ENCODE results near the gene CHTF18.
"Not testable (repeated sequence)": the region's sequence is repeated elsewhere in the genome, so short reads cannot be mapped to it uniquely, and the experiment has no call there.

CHTF18 gene

DNA sequence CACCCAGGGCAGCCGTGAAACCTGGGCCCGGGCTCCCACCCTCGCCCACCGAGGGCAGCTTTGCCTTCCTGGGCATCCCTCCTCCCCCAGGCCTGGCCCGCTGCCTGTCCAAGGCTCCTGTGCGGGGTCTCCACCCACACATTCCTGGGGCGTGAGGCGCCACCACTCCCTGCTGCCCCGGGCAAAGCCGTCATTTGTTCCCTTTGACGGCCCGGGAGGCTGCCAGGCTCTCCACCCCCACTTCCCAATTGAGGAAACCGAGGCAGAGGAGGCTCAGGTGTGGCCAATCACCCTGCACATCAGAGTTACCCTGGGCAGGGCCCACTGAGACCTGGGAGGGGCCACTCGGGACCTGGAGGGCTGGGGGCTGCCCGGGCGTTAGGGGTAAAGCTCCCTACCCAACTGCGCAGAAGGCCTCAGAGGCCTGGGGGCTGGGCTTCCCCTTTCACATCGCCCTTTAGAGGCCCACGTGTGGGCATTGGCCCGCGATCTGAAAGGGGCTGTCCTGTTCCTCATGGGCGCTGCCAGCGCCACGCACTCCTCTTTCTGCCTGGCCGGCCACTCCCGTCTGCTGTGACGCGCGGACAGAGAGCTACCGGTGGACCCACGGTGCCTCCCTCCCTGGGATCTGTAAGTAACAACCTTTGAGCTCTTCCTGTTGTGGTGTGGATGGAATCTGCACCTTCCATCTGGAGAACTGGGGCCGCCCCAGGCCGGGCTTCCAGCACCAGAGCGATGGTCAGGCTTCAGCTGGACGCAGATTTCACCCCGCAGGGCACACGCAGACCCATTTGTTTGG lies 27.7 kb upstream of the CHTF18 start, which contains the start of gene MSLN:
MSLN (plus strand) TSS at position 190 of the 799 bp plus-strand sequence. CDS start 1,947 bp downstream, outside the sequence.
- DNase-seq, result no peak

DNA sequence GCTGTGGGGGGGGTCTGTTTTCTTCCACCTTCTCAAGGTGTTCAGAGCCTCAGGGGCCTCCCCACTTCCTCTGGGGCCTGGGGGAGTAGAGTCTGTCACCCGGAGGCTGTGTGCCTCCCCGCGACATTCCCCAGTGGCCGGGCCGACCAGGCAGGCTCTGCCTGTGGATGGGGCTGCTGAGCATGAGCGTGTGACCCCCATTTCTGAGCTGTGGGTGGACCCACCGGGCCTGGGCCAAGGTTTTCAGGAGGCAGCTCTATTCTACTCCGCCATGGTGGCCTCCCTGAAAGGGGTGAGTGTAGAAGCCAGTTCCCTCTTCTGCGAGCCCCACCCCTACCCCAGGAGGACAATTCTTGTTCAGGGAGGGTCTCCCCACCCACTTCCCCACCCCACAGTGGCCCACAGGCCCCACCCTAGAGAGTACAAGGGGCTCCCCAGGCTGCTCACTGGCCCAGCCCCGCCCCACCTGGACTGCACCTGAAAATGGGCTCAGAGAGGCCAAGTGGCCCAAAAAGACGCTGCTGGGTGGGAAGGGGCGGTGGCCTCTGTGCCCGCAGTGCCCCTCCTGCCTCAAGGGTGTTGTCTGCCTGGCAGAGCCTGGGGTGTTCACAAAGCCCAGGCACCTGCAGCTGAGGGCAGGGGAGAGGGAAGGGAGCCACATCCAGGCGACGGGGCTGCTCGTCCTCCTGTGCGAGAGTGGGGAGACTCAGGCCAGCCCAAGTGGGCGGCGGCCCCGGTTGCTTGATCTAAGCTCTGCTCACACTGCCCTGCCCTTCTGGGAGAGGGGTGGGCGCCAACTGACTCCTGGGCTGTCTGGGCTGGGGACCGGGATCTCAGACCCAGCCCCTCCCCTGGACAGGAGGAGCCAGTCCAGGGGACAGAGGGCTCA lies 26.6 kb upstream of the CHTF18 start:
- no peak for DNase-seq

DNA sequence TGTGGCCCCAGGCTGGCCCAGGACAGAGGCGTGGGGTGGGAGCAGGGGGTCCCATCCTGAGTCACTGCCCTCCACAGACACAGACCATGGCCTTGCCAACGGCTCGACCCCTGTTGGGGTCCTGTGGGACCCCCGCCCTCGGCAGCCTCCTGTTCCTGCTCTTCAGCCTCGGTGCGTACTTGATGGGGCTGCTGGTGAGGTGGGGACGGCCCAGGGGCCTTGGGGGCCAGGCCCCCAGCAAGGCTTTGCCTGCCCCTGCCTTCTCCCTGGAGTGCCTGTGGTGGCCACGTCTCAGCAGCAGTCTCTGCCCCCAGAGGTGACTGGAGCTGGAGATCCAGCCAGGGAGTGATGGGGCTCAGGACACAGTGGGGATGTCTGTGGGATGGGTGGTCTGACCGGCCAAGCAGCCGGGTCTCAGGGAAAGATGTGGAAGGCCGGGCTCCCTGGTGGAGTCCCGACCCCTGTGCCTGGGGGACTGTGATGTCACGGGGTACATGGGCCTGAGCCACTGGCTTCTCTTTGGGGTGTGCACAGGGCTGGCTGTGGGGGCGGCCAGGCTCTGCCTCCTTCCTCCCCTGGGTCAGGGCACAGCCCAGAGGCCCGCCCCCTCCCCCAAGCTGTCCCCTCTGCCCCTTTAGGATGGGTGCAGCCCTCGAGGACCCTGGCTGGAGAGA lies 25.7 kb upstream of the CHTF18 start:
- DNase-seq, result no peak

DNA sequence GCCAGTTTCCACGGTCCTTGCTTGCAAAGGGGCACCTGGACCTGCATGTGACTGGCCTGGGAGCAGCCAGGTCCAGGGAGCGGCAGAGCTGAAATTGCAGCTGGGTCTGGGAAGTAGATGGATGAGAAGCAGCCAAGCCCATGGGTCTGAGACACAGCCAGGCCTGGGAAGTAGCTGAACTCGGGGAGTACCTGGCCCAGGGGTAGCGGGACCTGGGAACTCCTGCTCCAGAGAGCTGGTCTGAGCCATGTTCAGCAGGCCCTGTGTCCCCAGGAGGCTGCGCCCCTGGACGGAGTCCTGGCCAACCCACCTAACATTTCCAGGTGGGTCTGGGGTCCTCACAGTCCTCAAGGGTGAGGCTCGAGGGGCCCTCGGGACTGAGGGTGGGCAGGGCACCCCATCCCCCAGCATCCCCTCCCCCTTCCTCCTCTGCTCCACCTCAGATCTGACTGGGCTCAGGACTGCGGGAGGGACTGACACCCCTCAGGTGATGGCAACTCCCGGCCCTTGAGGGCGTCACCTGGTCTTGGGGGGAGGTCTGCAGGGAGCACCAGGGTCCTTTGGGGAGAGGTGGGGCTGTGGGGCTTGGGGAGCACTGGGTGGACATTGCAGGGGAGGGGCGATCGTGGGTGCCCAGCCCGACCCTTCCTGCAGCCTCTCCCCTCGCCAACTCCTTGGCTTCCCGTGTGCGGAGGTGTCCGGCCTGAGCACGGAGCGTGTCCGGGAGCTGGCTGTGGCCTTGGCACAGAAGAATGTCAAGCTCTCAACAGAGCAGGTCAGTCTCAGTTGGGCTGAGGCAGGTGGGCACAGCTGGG lies 24.8 kb upstream of the CHTF18 start:
- DNase-seq, result no peak

DNA sequence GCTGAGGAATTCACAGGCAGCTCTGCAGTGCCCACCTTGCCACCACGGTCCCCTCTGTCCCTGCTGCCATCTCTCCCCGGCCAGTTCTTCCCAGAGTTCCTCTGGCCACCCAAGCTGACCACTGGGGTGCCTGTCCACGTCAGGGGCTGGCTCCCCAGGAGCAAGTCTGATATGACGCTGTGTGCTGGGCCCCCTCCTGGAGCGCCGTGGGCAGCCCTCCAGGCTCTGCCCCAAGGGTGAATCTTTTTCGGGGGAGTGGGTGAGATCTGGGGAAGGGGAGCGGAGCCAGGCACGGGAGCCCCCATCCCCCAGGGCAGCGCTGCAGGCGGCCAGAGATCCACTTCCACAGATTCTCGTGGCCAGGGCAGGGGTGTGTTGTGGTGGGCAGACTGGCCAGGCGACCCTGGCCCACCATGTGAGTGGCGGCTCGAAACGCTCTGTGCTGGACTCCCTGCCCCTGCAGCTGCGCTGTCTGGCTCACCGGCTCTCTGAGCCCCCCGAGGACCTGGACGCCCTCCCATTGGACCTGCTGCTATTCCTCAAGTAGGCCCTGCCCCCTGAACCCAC lies 24.2 kb upstream of the CHTF18 start:
- no peak for DNase-seq

DNA sequence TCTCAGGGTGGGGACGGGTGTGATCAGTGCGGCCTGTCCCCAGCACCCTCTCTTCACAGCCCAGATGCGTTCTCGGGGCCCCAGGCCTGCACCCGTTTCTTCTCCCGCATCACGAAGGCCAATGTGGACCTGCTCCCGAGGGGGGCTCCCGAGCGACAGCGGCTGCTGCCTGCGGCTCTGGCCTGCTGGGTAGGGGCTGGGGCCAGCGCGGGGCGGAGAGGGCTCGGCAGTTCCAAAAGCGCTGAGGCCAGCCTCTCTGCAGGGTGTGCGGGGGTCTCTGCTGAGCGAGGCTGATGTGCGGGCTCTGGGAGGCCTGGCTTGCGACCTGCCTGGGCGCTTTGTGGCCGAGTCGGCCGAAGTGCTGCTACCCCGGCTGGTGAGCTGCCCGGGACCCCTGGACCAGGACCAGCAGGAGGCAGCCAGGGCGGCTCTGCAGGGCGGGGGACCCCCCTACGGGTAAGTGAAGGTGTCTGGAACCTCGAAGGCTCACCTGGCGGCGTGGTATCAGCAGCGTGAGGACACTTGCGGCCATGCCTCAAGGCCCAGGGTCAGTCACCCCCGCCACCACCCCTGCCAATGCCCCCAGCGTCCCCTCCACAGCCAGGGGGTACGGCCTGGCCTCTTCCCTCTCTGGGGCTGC lies 23.5 kb upstream of the CHTF18 start:
- DNase-seq, result no peak

DNA sequence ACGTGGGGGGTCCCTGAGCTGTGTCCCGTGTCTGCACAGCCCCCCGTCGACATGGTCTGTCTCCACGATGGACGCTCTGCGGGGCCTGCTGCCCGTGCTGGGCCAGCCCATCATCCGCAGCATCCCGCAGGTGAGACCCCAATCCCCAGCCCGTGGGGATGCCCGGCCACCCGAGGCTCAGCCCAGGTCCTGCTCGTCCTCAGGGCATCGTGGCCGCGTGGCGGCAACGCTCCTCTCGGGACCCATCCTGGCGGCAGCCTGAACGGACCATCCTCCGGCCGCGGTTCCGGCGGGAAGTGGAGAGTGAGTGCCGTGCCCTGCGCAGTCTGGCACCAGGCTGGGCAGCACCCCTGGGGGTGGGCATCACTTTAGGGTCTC lies 22.9 kb upstream of the CHTF18 start:
- no peak for DNase-seq

DNA sequence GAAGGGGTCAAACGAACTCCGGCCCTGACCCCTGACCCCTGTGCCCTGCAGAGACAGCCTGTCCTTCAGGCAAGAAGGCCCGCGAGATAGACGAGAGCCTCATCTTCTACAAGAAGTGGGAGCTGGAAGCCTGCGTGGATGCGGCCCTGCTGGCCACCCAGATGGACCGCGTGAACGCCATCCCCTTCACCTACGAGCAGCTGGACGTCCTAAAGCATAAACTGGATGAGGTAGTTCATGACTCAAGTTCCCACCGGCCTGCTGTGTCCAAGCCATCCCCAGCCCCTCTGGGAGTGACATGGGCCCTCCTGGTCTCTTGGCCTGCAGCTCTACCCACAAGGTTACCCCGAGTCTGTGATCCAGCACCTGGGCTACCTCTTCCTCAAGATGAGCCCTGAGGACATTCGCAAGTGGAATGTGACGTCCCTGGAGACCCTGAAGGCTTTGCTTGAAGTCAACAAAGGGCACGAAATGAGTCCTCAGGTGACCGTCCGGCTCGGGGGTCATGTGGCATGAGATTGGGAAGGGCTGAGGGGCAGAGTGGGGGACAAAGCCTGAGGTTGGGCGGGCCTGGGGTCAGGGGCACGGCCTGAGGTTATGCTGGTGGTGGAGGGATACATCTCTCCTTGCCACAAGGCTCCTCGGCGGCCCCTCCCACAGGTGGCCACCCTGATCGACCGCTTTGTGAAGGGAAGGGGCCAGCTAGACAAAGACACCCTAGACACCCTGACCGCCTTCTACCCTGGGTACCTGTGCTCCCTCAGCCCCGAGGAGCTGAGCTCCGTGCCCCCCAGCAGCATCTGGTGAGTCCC lies 22.2 kb upstream of the CHTF18 start:
- no peak for DNase-seq

DNA sequence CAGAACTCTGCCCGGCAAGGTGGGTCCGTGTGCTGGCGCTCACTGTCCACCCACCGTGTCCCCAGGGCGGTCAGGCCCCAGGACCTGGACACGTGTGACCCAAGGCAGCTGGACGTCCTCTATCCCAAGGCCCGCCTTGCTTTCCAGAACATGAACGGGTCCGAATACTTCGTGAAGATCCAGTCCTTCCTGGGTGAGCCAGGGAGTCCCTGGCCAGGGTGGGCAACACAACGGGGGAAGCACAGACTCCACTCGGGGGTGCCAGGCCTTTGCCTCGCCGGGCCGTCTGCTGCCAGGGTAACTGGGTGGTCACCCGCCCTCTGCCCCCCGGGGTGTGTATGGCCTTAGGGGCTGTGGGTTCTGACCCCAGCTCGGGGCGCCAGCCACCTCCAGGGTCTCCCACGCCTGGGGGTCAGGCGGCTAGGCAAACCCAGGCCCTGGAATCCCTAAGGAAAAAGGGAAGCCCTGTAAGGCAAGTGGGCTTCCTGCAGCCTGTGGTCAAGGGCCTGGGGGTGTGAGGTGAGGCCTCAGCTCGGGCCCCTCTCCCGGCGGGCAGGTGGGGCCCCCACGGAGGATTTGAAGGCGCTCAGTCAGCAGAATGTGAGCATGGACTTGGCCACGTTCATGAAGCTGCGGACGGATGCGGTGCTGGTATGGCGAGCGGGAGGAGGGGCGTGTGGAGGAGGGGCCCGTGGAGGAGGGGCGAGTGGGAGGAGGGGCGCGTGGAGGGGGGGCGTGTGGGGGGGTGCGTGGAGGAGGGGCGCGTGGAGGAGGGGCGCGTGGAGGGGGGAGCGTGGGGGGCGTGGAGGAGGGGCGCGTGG lies 21.4 kb upstream of the CHTF18 start:
- no peak for DNase-seq

DNA sequence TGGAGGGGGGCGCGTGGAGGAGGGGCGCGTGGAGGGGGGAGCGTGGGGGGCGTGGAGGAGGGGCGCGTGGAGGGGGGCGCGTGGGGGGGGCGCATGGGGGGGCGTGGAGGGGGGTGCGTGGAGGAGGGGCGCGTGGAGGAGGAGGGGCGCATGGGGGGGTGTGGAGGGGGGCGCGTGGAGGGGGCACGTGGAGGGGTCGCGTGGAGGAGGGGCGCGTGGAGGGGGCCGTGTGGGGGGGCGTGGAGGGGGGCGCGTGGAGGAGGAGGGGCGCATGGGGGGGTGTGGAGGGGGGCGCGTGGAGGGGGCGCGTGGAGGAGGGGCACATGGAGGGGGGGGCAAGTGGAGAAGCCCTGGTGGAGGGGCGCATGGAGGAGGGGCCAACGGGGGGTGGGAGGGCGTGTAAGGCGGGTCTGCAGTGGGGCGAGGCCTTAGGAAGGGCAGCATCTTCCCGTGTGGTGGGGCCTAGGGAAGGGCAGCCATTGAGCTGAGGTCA lies 20.6 kb upstream of the CHTF18 start:
- no peak for DNase-seq

DNA sequence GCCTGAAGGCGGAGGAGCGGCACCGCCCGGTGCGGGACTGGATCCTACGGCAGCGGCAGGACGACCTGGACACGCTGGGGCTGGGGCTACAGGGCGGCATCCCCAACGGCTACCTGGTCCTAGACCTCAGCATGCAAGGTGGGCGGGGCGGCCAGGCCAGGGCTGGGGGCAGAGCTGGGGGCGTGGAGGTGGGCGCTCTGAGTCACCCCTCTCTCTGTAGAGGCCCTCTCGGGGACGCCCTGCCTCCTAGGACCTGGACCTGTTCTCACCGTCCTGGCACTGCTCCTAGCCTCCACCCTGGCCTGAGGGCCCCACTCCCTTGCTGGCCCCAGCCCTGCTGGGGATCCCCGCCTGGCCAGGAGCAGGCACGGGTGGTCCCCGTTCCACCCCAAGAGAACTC lies 20.0 kb upstream of the CHTF18 start:
- no peak for DNase-seq

DNA sequence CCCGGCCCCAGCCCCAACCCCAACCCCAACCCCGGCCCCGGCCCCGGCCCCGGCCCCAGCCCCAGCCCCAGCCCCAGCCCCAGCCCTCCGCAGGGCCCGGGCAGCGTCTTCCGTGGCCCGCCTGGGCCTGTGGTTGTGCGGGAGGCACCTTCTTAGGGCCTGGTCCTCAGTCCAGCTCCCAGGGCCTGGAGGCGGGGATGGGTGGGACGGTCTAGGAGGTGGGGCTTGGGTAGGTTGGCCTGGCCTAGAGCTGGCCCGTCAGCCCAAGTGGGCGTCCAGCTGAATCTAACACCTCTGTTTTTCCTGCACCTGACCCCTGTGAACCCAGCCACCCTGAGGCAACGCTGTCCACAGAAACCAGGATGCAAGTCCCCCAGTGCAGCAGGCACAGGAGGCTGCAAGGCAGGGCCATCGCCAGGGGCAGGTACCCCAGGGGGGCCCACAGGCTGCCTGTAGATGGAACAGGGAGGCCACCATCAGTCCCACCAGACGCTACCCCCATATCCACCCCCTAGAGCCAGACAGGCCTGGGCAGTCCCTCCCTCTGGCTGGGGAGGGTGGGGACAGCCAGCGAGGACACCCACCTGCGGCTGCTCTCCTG lies 19.1 kb upstream of the CHTF18 start:
- DNase-seq, result no peak

DNA sequence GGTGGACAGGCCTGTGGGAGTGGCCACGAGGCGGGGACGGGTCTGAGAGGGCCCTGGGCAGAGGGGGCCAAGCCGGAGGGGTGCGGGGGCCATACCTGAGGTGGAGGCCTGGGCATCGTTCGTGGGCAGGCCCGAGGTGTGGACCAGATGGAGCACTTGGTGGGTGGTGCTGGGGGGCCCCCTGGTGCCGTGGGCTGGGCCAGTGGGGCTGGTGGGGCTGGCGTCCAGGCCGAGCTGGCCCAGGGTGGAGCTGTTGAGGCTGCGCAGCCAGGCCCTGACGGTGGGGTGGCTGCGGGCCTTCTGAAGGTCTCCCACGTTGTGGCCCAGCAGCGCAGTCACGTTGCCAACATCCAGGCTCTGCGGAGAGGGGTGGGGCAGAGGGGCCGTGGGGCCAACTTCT lies 18.5 kb upstream of the CHTF18 start:
- DNase-seq, result no peak

DNA sequence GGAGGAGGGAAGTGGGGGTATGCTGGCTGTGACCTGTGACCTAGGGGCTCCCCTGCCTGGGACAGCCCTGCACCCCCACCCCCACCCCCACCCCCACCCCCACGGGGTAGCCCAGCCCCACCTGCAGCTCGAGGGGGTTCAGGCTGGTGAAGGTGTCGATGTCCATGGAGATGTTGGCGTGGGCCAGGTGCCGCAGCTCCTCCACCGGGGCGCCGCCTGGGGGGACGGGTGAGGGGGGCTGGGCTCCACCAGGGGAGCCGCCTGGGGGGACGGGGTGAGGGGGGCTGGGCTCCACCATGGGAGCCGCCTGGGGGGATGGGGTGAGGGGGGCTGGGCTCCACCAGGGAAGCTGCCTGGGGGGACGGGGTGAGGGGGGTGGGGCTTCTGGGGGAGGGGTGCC lies 18.0 kb upstream of the CHTF18 start:
- DNase-seq, result no peak

DNA sequence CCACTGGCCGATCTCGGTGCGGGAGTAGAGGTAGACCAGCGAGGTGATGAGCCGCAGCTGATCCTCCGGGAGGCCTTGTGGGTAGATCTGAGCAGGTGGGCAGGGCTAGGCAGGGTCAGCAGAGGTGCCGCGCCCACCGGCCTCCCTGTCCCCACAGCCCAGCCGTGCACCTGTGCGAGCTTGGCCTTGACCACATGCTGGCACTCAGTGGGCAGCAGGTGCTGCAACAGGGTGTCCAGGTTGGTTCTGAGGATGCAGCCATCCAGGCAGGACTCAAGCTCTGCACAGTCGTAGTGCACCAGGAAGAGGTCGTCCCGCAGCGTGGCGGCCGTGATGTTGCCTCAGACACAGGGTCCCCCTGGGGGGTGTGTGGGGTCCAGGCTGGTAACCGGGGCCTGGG lies 15.5 kb upstream of the CHTF18 start:
- DNase-seq, result no peak

DNA sequence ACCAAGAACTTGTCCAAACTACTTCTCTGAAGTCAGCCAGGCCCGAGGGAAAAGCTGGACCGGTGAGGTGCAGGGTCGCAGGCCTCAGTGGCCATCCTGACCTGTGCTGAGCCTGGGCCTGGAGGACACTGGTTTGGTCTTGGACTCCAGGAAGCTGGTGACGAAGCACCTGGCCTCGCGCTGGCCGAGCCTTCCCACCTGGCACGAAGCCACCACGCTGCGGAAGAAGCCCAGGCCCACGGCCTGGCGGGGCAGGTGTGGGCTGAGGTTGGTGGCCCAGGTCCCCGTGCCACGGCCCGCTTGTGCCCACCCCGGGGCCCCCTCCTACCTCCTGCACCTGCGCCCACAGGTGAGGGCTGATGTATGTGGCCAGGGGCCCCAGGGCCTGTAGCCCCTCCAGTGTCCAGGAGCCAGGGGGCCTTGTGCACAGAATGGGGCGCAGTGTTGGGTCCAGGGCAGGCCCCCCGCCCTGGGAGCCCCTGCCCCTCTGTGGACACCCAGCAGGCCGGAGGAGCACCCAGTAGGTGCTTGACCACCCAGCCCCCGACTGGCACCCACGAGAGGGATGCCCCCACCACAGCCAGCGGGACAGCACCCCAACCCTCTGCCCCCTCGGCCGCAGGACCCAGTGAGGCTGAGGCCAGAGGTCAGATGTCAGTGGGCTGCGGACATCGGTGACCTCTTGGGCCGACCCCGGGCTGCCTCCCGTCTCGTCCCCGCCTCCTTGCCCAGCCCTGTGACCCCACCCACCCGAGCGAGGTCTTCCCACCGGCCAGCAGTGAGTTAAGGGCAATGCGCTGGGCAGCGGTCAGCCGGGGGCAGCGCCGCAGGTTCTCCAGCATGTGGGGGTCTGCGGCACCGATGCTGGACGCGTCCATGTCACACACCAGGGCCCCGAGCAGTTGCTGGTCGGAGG lies 14.1 kb upstream of the CHTF18 start:
- no peak for DNase-seq

DNA sequence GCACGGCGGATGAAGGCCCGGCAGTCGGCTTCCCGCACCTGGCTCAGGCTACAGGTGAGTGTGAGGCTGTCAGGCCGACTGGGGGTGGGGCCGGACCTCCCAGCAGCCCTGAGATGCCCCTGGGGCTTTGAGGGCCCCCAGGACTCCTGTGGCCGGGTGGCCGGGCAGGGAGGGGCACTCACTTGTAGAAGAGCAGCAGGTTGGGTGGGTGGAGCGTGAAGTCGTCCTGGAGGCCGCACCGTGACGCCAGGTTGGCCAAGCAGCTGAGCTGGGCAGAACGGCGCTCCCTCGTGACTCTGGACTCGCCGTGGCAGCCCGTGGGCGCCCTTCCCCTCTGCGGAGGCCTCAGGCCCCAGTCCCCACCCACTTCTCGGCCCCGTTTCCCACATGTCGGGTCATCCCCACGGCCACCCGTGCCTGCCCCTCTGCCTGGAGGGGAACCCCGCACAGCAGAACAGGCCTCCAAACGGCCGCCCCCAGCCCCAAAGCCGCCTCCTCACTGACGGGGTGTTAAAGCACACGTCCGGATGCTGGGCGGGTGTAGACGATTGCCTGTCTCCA lies 13.1 kb upstream of the CHTF18 start:
- DNase-seq, result no peak

DNA sequence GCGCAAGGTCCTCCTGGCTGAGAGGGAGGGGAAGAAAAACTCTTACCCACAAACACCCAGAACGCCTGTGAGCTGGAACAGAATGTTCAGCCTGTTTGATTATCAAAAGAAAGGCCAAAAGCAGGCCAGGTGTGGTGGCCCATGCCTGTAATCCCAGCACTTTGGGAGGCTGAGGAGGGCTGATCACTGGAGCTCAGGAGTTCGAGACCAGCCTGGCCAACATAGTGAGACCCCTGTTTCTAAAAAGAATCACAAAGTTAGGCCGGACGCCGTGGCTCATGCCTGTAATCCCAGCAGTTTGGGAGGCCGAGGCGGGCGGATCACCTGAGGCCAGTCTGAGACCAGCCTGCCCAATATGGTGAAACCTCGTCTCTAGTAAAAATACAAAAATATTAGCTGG lies 12.1 kb upstream of the CHTF18 start:
- DNase-seq, result not testable (repeated sequence)

Measured in inflammatory macrophage (primary cell).